ENCODE data around the gene SCTR.
A peak's percentile ranks its signal among the peaks of the same experiment; 100 is the strongest.

Gene SCTR

DNA sequence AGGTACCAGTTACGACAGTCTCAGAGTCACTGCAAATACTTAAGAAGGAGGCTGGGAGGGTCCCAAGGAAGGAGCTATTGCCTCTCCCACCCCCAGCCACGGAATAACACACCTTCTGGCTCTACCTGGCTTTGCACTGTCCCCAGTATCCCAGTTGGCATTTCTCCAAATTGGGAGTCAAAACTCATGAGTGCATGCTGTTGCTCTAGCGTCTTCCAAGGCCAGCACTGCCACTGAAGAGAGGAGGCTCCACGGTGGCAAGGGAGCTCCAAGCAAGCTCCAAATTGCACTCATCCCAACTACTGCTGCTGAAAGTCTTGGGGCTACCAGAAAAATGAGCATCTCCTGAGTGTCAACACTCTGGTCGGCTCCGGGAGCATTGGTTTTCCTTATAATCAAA lies 1.6 kb downstream of the SCTR start:
- DNase-seq = peak; percentile 10

GRCh38 chr2:119521433-119522050 lies 2.7 kb downstream of the SCTR start:
- no peak for DNase-seq

DNA sequence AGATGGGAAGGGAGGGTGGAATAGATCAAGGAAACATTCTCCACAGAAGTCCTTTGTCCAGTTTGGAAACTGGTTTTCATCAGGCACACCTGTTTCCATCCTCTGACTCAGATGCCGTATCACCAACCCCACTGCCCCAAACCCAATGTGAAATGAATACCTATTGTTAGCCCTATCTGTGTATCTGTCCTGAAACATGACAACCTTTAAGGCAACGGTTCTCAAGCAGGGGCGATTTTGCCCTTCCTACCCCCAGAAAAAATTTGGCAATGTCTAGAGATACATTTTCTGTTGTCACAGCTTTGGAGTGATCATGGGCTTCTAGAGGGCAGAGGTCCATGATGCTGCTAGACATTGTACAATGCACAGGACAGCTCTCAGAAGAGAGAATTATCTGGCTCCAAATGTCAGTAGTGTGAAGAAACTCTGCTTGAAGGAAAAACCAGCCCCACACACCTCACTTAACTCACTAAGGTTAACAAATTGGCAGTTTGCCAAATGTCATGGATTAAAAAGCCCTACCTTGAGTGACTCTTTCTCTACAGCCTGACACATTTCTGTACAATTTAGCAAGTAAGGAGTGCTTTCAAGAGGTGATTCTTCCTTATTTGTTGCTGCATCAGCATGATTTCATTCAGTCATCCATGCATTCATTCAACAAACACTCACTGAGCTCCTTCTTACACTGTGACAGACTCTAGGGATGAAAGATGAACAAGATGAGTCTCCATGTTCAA lies 3.4 kb downstream of the SCTR start:
- DNase-seq = peak; percentile 20

DNA sequence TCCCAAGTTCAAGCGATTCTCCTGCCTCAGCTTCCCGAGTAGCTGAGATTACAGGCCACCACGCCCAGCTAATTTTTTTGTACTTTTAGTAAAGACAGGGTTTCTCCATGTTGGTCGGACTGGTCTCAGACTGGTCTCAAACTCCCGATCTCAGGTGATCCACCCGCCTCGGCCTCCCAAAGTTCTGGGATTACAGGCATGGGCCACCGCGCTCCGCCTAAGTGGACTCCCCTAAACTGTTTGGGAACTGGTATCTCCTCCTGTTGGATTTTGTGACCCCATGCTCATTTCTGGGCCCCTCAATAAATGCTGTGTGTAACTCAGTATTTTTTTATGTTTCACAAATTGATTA lies 5.2 kb downstream of the SCTR start:
- DNase-seq = no peak

DNA sequence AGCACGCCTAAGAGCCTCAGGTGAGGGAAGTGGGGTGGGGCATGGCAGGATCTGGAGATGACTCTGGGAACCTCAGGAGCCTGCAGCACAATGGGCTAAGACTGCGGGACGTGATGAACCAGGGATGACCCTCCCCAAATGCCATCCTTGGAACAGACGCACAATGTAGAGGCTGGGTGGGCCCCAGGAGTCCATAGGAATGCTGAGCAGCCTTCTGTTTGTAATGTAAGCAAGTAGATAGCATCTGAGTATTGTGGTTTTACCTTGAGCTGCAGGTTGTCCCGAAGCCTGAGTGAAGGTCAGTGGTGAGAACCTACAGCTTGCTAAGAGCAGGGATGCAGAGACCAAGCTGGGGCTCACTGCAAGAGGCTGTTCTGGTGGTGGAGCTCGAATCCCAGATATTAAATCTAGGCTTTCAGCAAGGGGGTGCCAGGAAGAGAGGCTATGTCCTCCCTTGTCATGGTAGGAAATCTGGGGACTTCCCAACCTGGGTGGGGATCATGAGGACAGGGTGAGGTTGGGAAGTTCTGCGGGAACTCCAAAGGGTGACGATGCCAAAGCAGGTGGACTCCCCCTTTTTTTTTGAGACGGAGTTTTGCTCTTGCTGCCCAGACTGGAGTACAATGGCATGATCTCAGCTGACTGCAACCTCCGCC lies 5.8 kb downstream of the SCTR start:
- no peak for DNase-seq

DNA sequence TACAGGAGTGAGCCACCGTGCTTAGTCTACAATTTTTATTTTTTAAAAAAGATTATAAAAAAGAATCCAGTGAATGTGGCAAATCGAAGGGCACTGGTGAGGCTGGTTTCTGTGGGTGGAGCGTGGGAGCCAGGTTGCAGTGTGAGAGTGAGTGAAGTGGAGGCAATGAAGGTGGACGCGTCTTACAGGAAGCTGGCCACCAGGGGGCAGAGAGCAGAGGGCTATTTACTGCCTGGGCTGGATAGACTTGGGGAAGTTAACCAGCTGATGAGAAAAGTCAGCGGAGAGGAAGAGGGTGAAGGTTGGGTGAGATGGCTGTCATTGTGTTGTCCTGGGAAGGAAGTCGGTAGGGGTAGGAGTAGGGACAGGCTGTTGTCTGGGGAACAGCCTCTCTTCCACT lies 6.8 kb downstream of the SCTR start:
- DNase-seq = peak; percentile 15

- no peak for DNase-seq
Observed at GRCh38 chr2:119516121-119516520, 8.2 kb downstream of the SCTR start.

DNA sequence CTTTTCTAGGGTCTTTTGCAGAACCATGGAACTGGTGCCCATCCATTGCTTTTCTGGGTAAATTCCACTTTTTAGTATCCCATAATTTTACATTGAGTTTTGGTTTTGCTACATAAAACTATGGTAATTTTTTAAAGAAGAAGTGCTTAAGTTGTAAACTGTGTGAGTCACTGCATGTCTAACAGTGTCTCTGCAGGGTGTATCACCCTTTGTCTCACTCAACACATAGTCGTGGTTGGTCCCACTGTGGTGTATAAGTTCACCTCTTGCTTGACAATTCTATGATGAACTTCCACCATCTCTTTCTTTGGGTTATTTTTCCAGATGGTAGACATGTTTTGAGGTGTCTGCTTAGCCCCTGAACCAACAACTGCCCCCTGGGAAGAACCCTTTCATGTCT lies 10.5 kb downstream of the SCTR start:
- no peak for DNase-seq

DNA sequence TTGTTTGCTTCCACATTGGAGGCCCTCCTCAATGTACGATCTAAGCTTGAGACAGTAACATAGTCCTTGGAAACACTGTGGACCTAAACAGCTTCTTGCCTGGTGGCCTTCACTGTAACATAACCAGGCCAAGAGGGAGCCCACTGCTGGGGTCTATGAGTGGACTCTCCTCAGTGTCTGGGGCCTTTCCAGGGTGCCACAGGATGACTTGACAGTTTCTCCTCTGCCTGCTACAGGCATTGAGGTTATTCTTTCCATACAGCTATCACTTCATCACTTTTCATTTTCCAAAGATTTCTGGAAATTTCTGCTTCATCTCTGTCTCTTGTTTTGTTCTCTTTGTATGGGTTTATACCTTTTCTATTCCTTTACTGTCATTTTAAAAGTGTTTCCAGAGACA lies 11.3 kb downstream of the SCTR start:
- DNase-seq = no peak

DNA sequence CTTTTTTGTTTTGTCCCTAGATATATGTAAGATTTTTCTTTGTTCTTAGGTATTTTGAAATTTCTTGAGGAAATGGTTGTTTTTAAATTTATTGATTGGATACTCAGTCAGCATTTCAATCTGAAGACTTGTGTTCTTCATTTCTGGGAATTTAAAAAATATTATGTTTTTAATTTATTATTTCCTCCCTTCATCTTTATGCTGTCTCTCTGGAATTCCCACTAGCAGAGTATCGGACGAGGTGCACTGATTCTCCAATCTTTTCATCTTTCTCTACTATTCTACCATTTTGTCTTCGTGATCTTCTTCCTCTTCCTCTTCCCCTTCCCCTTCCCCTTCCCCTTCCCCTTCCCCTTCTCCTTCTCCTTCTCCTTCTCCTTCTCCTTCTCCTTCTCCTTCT lies 12.3 kb downstream of the SCTR start:
- no peak for DNase-seq

- no peak for DNase-seq
Observed at GRCh38 chr2:119508756-119509155, 15.5 kb downstream of the SCTR start.

- DNase-seq = no peak
Observed at GRCh38 chr2:119496682-119497081, 27.6 kb downstream of the SCTR start.

GRCh38 chr2:119495948-119496347 lies 28.3 kb downstream of the SCTR start:
- no peak for DNase-seq

GRCh38 chr2:119494163-119494790 lies 30.0 kb downstream of the SCTR start:
- no peak for DNase-seq

DNA sequence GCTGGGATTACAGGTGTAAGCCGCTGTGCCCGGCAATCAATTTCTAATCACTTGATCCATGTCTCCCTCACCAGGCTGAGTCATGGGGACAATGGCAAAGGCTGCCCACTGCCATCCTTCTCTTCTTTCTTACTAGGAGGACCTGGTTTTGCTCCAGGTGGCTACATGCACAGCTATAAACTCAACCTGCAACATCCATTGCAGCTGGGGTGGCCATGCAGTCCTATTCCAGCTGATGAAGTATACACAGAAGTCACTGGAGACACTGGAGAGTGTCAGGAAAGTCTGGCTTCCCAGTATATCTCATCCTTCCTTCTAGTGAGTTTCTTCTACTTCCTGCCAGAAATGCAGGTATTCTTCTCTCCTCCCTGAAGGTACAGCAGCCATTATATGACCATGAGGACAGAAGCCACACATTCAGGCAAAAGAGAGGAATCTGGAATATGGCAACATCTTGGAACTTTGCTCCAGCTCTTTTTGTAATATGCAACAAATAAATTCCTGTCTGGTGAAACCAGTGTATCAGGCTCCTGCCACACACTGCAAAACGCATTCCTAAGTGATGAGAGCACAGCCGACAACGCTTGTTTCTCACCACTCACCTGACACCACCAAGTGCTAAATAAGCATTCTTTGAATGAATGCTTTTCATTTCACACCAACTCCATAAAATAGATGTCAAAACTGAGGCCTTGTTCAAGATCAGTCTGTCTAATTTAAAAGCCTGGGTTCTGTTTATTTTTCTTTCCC lies 32.3 kb downstream of the SCTR start:
- DNase-seq = no peak

GRCh38 chr2:119490653-119491195 lies 33.6 kb downstream of the SCTR start:
- no peak for DNase-seq

DNA sequence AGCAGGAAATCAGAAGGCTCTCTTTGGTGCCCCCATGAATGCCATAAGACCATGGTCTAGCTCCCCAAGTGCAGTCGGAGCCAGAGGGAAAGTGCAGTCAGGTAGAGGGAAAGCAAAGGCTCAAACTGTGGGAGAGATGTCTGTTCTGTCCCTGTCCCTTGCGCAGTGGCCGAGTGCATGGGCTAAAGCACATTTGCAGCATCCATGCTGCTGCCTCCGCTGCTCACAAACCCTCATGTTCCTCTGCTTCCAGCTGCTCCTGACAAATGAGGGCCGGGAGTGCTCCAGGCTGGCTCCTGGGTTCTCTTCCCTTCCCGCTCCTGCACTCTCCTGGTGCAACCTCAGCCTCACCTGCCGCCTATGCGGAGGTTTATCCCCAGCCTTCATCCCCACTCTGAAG lies 34.2 kb downstream of the SCTR start:
- no peak for DNase-seq

DNA sequence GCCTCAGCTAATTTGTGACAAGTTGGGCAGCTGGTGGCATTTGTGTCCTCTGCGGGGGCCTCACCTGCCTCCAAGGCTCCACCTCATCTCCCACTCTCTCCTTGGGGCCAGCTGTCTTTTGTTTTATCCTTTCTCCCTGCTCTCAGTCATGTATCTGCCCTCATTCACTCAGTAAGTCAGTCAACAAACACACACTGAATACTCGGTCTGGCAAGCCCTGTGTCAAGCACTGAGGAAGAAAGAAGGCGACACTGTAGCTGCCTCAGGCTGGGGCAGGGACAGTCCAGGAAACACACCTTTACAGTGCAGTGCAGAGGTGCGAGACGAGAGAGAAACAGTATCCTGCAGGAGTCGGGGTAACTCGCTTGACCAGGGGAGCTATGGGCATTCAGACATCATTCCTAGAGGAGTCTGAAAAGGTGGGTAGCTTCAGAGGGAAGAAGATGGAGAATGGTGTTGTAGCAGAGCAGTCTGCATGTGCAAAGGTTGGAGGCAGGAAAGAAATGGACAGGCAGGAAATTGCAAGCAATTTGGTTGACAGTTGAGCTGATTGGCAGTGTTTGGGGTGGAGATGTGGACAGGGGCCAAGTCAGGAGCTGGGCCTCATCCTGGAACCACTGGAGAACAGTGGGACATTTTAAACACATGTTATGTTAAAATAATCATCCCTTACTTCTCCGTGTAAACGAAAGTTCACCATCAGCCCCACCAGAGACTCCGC lies 34.9 kb downstream of the SCTR start:
- no peak for DNase-seq

DNA sequence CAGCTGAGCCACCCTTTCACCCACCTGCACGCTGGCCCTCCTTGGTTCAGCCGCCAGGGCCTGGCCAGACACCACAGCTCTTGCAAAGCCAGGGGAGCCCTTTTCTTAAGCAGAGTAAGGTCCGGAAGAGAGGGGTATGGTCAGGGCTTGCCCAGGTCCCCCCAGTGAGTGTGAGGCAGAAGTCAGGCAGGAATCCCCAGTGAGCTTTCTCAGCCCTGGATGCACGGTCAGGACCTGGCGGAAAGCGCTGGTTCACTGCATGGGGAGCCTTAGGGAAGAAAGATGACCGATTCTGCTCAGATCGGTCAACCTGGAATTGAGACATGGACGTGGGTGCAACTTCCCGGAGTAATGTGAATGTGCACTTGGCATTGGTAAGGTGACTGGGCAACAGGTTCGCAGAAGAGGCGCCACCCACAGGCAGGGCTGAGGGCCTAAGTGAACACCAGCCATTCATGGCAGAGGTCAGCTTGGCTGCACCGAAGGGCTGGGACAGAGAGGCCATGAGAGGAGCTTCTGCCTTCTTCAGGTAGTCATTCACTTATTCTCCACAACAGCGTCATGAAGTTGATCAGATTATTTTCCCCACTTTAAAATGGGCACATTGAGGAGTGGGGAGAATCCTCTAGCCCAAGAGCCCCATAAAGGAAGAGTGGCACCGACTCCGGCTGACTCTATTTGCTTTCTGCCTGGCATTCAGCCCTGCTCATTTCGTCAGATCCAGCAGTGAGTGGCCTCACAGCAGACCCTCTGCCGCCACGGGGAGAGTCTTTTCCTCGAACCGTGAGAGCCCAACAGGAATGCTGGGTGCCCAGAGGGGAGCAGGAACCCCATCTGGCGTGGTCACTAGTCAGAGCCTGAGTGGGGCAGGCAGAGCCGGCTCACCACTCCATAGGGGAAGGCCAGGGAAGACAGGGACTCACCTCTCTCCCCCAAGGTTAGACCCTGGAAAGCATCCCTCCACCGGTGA lies 35.8 kb downstream of the SCTR start:
- no peak for DNase-seq

DNA sequence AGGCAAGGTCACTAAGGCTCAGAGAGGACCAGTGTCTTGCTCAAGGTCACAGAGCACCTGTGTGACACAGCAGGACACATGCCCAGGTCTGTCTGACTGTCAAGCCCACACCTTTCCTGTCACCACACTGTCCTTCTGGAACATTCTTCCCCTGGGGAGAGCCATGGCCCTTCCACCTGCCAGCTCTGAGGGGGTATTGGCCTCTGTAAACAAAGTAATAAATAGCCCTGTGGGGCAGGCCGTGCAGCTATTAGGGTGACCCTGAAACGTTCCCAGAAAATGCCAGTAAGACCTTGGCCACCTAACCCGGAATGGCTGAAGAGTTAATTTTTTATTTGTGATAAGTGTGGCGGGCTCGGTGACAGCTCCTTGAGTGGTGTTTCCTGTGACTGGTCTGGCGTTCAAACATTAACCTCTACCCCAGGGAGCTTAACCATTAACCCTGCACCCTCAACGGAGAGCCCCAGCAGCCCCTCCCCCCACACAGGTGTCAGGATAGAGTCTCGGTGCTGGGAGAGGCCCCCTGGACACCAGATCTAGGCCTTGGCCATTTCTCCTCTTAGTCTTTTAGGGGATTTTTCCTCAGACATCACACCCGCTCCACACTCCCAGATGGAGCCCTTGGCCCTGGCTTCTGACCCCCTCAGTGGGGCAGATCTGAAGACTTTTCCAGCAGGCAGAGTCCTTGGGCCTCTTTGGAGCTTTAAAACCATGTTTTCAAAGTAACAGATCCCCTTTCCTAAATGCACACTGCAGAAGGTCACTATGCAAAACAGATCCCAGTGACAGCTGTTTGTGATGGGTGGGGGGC lies 36.6 kb downstream of the SCTR start:
- no peak for DNase-seq
